Peyer's patch (tissue), 4 donors: ENCODE measurements around the gene CACNA2D3.

Experiments
- CTCF ChIP-seq, 6 experiments: fragments of 450-650 bp in 4 of 6; fragments of 200-600 bp in 2 of 6; sonication (generic) in 1 of 6; IDR thresholded peaks; one replicate each; pipeline ENCODE4 v1.5.1; 2017 to 2019; ENCODE audit warnings: antibody characterized with exemption in 6 of 6, mild to moderate bottlenecking in 3 of 6, moderate library complexity in 1 of 6
- POLR2A ChIP-seq, 2 donors: fragments of 450-650 bp; IDR thresholded peaks; one replicate each; pipeline ENCODE4 v1.5.1; 2017; ENCODE audit warnings: antibody characterized with exemption in 2 of 2, mild to moderate bottlenecking in 2 of 2, moderate library complexity in 2 of 2

DNA sequence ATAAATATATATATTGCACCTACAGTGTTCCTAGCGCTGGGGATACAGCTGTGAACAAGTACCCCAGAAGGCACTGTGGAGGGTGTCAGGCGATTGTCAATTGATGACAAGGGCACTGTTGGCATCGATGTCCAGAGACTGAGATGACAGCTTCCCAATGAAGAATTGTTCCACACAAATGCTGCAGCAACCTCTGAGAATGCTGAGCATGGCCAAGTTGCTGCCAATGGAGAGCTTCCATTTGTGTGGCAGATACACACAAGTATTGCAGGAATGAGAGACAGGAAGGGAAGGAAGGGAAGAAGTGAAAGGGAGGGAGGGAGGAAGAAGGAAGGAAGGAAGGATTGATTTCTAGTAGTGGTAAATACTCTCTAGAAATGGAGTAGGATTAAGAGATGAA, 783.6 kb downstream of the CACNA2D3 start:
- TF ChIP-seq CTCF (IDR thresholded peaks at IDR 0.05): no peak
- no peak for TF ChIP-seq POLR2A (IDR thresholded peaks at IDR 0.05)
